ENCODE measurements around the gene RASSF5.

Gene RASSF5

GRCh38 chr1:206477581-206478380 lies 29.6 kb upstream of the RASSF5 start:
- Histone ChIP-seq H2BK5ac (ENCODE audit: low read length) (no peak overlapping the region), H3K18ac (ENCODE audit: low read length) (no peak overlapping the region), H3K79me1 (ENCODE audit: low read length) (no peaks in the 10 kb centered on the region), H3K4me2 (ENCODE audit: low read length) (no peak overlapping the region), H3K4me1 (ENCODE audit: control insufficient read depth, low read depth, low read length) (peaks cover 2% of the 10 kb centered on the region), H3K23ac (ENCODE audit: low read length) (no peak overlapping the region), H4K8ac (ENCODE audit: low read depth, low read length) (no peak overlapping the region), H3K27me3 (ENCODE audit: insufficient read depth, low read length, poor library complexity) (no peaks in the 10 kb centered on the region), H3K56ac (ENCODE audit: low read length) (no peak overlapping the region), H3K36me3 (ENCODE audit: control insufficient read depth, insufficient read depth, low read length) (no peaks in the 10 kb centered on the region), H3K4ac (ENCODE audit: low read depth, low read length) (no peak overlapping the region), H3K27ac (ENCODE audit: low read depth, low read length) (no peak overlapping the region), H2BK15ac (replicated peaks; ENCODE audit: low read depth) (no peak overlapping the region), H4K5ac (ENCODE audit: low read length) (no peak overlapping the region), H2BK120ac (ENCODE audit: low read depth, low read length) (no peak overlapping the region), H3K79me2 (ENCODE audit: control insufficient read depth, insufficient read depth, low read length) (no peaks in the 10 kb centered on the region), H3K4me3 (ENCODE audit: low read length) (no peak overlapping the region), H3K9ac (ENCODE audit: low read length) (no peak overlapping the region), H2AK5ac (ENCODE audit: low read length) (no peak overlapping the region)
- WGBS (ENCODE audit: extremely low coverage, insufficient coverage, low lambda C conversion rate), result no CpG with 5 or more reads among the region's 21 CpGs
- no peak for DNase-seq

DNA sequence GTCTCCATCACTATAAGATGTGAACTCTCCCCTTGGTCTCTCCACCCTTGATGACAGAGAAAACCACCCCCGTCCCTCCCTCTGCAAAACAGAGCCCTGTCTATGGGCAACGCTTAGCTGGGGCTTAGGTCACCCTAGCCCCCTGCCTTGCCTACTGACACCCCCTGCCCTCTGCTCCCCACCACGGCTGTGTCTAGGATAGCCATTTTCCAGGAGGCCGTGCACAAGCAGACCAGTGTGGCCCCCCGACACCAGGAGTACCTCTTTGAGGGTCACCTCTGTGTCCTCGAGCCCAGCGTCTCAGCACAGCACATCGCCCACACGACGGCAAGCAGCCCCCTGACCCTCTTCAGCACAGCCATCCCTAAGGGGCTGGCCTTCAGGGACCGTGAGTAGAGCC lies 28.6 kb upstream of the RASSF5 start:
- Histone ChIP-seq H3K79me1 (ENCODE audit: low read length) (no peaks in the 10 kb centered on the region), H2BK5ac (ENCODE audit: low read length) (no peak overlapping the region), H3K36me3 (ENCODE audit: control insufficient read depth, insufficient read depth, low read length) (no peaks in the 10 kb centered on the region), H2BK120ac (ENCODE audit: low read depth, low read length) (no peak overlapping the region), H3K4me2 (ENCODE audit: low read length) (no peak overlapping the region), H3K18ac (ENCODE audit: low read length) (no peak overlapping the region), H3K4me3 (ENCODE audit: low read length) (no peak overlapping the region), H3K56ac (ENCODE audit: low read length) (no peak overlapping the region), H3K27ac (ENCODE audit: low read depth, low read length) (no peak overlapping the region), H2AK5ac (ENCODE audit: low read length) (no peak overlapping the region), H4K5ac (ENCODE audit: low read length) (no peak overlapping the region), H2BK15ac (replicated peaks; ENCODE audit: low read depth) (no peak overlapping the region), H3K4ac (ENCODE audit: low read depth, low read length) (no peak overlapping the region), H4K8ac (ENCODE audit: low read depth, low read length) (no peak overlapping the region), H3K23ac (ENCODE audit: low read length) (no peak overlapping the region), H3K4me1 (ENCODE audit: control insufficient read depth, low read depth, low read length) (no peaks in the 10 kb centered on the region), H3K79me2 (ENCODE audit: control insufficient read depth, insufficient read depth, low read length) (no peaks in the 10 kb centered on the region), H3K9ac (ENCODE audit: low read length) (no peak overlapping the region), H3K27me3 (ENCODE audit: insufficient read depth, low read length, poor library complexity) (no peaks in the 10 kb centered on the region)
- DNase-seq, result no peak
- WGBS (ENCODE audit: extremely low coverage, insufficient coverage, low lambda C conversion rate), result no CpG with 5 or more reads among the region's 11 CpGs

- H3K79me2 ChIP-seq (ENCODE audit: control insufficient read depth, insufficient read depth, low read length), result no peaks in the 10 kb centered on the region
- no peak overlapping the region for H3K18ac ChIP-seq (ENCODE audit: low read length)
- H4K5ac ChIP-seq (ENCODE audit: low read length), result no peak overlapping the region
- no peaks in the 10 kb centered on the region for H3K36me3 ChIP-seq (ENCODE audit: control insufficient read depth, insufficient read depth, low read length)
- no peak overlapping the region for H3K27ac ChIP-seq (ENCODE audit: low read depth, low read length)
- H2AK5ac ChIP-seq (ENCODE audit: low read length), result no peak overlapping the region
- no peaks in the 10 kb centered on the region for H3K4me1 ChIP-seq (ENCODE audit: control insufficient read depth, low read depth, low read length)
- H2BK15ac ChIP-seq (replicated peaks; ENCODE audit: low read depth), result no peak overlapping the region
- no CpG with 5 or more reads among the region's 14 CpGs for WGBS (ENCODE audit: extremely low coverage, insufficient coverage, low lambda C conversion rate)
- no peak overlapping the region for H3K9ac ChIP-seq (ENCODE audit: low read length)
- H2BK120ac ChIP-seq (ENCODE audit: low read depth, low read length), result no peak overlapping the region
- H3K4ac ChIP-seq (ENCODE audit: low read depth, low read length), result no peak overlapping the region
- H3K27me3 ChIP-seq (ENCODE audit: insufficient read depth, low read length, poor library complexity), result no peaks in the 10 kb centered on the region
- H2BK5ac ChIP-seq (ENCODE audit: low read length), result no peak overlapping the region
- no peak overlapping the region for H4K8ac ChIP-seq (ENCODE audit: low read depth, low read length)
- H3K4me3 ChIP-seq (ENCODE audit: low read length), result no peak overlapping the region
- H3K23ac ChIP-seq (ENCODE audit: low read length), result no peak overlapping the region
- peak; percentile 86 for DNase-seq
- H3K4me2 ChIP-seq (ENCODE audit: low read length), result no peak overlapping the region
- peak overlapping the region; percentile 70 for H3K56ac ChIP-seq (ENCODE audit: low read length)
- no peaks in the 10 kb centered on the region for H3K79me1 ChIP-seq (ENCODE audit: low read length)
These were observed 27.9 kb upstream of the RASSF5 start for GRCh38 chr1:206479183-206480125.

DNA sequence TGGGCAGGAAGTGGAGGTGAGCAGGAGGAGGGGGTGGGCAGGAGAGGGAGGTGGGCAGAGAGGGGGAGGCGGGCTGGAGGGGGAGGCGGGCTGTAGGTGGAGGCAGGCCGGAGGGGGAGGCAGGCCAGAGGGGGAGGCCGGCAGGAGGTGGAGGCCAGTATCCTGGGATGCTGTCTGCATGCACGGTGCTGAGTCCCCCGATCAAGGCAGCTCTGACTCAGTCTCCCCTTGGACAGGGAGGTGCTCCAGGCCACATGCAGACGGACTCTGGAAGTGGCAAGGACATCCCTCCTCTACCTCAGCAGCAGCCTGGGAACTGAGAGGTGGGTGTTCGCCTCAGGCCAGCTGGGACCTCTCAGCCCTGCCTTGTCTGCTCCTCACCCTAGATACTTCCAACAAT lies 27.1 kb upstream of the RASSF5 start:
- Histone ChIP-seq H4K8ac (ENCODE audit: low read depth, low read length) (no peak overlapping the region), H2BK5ac (ENCODE audit: low read length) (no peak overlapping the region), H2AK5ac (ENCODE audit: low read length) (no peak overlapping the region), H3K4me3 (ENCODE audit: low read length) (no peak overlapping the region), H4K5ac (ENCODE audit: low read length) (no peak overlapping the region), H3K4ac (ENCODE audit: low read depth, low read length) (no peak overlapping the region), H3K56ac (ENCODE audit: low read length) (no peak overlapping the region), H3K27me3 (ENCODE audit: insufficient read depth, low read length, poor library complexity) (no peaks in the 10 kb centered on the region), H3K23ac (ENCODE audit: low read length) (no peak overlapping the region), H3K27ac (ENCODE audit: low read depth, low read length) (no peak overlapping the region), H2BK120ac (ENCODE audit: low read depth, low read length) (no peak overlapping the region), H3K4me2 (ENCODE audit: low read length) (no peak overlapping the region), H3K36me3 (ENCODE audit: control insufficient read depth, insufficient read depth, low read length) (no peaks in the 10 kb centered on the region), H3K79me1 (ENCODE audit: low read length) (no peaks in the 10 kb centered on the region), H3K4me1 (ENCODE audit: control insufficient read depth, low read depth, low read length) (no peaks in the 10 kb centered on the region), H3K18ac (ENCODE audit: low read length) (no peak overlapping the region), H3K79me2 (ENCODE audit: control insufficient read depth, insufficient read depth, low read length) (no peaks in the 10 kb centered on the region), H2BK15ac (replicated peaks; ENCODE audit: low read depth) (no peak overlapping the region), H3K9ac (ENCODE audit: low read length) (no peak overlapping the region)
- WGBS (ENCODE audit: extremely low coverage, insufficient coverage, low lambda C conversion rate), result no CpG with 5 or more reads among the region's 8 CpGs
- no peak for DNase-seq

GRCh38 chr1:206482611-206483010 lies 24.7 kb upstream of the RASSF5 start:
- H2BK120ac ChIP-seq (ENCODE audit: low read depth, low read length), result no peak overlapping the region
- H3K23ac ChIP-seq (ENCODE audit: low read length), result no peak overlapping the region
- H2BK5ac ChIP-seq (ENCODE audit: low read length), result no peak overlapping the region
- H3K4ac ChIP-seq (ENCODE audit: low read depth, low read length), result no peak overlapping the region
- no peak overlapping the region for H3K4me2 ChIP-seq (ENCODE audit: low read length)
- H3K9ac ChIP-seq (ENCODE audit: low read length), result no peak overlapping the region
- H3K79me2 ChIP-seq (ENCODE audit: control insufficient read depth, insufficient read depth, low read length), result no peaks in the 10 kb centered on the region
- DNase-seq, result no peak
- no peak overlapping the region for H3K56ac ChIP-seq (ENCODE audit: low read length)
- no peak overlapping the region for H3K4me3 ChIP-seq (ENCODE audit: low read length)
- no peak overlapping the region for H2BK15ac ChIP-seq (replicated peaks; ENCODE audit: low read depth)
- no peak overlapping the region for H3K27ac ChIP-seq (ENCODE audit: low read depth, low read length)
- no peak overlapping the region for H4K5ac ChIP-seq (ENCODE audit: low read length)
- no peak overlapping the region for H3K18ac ChIP-seq (ENCODE audit: low read length)
- no peak overlapping the region for H2AK5ac ChIP-seq (ENCODE audit: low read length)
- WGBS (ENCODE audit: extremely low coverage, insufficient coverage, low lambda C conversion rate), result no CpG with 5 or more reads among the region's 2 CpGs
- no peaks in the 10 kb centered on the region for H3K27me3 ChIP-seq (ENCODE audit: insufficient read depth, low read length, poor library complexity)
- no peaks in the 10 kb centered on the region for H3K4me1 ChIP-seq (ENCODE audit: control insufficient read depth, low read depth, low read length)
- H3K36me3 ChIP-seq (ENCODE audit: control insufficient read depth, insufficient read depth, low read length), result no peaks in the 10 kb centered on the region
- H4K8ac ChIP-seq (ENCODE audit: low read depth, low read length), result no peak overlapping the region
- no peaks in the 10 kb centered on the region for H3K79me1 ChIP-seq (ENCODE audit: low read length)

All from mesendoderm (in vitro differentiated cells).